ENCODE results near the gene ARMC12.
A peak's percentile ranks its signal among the peaks of the same experiment; 100 is the strongest.

Gene ARMC12

GRCh38 chr6:35736253-35736894 is 458 bp upstream of the ARMC12 start:
- DNase-seq, result peak; percentile 42

- peak; percentile 65 for DNase-seq
These were observed 780 bp downstream of the ARMC12 start for GRCh38 chr6:35737413-35738211.

- no peak for DNase-seq
These were observed 3.1 kb downstream of the ARMC12 start for GRCh38 chr6:35739645-35740524.

- no peak for DNase-seq
These were observed 6.0 kb downstream of the ARMC12 start for GRCh38 chr6:35742842-35743241.

- no peak for DNase-seq
These were observed 8.7 kb downstream of the ARMC12 start for GRCh38 chr6:35745509-35745908.

- DNase-seq, result no peak
These were observed 9.7 kb downstream of the ARMC12 start for GRCh38 chr6:35746516-35746915.

- DNase-seq, result no peak
These were observed 11.0 kb downstream of the ARMC12 start for GRCh38 chr6:35747877-35748276.

- no peak for DNase-seq
These were observed 13.7 kb downstream of the ARMC12 start for GRCh38 chr6:35750557-35750956.

GRCh38 chr6:35751594-35751993 is 14.8 kb downstream of the ARMC12 start:
- DNase-seq, result no peak

- DNase-seq, result no peak
These were observed 15.5 kb downstream of the ARMC12 start for GRCh38 chr6:35752330-35752729.

GRCh38 chr6:35754452-35755277 is 17.8 kb downstream of the ARMC12 start:
- DNase-seq, result peak; percentile 93

GRCh38 chr6:35755278-35755924 is 18.6 kb downstream of the ARMC12 start:
- no peak for DNase-seq

GRCh38 chr6:35757456-35758123 is 20.8 kb downstream of the ARMC12 start:
- no peak for DNase-seq

GRCh38 chr6:35759426-35759825 is 22.6 kb downstream of the ARMC12 start:
- no peak for DNase-seq

GRCh38 chr6:35765739-35766138 is 28.9 kb downstream of the ARMC12 start:
- no peak for DNase-seq

GRCh38 chr6:35769211-35769610 is 32.4 kb downstream of the ARMC12 start:
- no peak for DNase-seq

- DNase-seq, result no peak
These were observed 34.5 kb downstream of the ARMC12 start for GRCh38 chr6:35771343-35771627.

GRCh38 chr6:35774116-35774794 is 37.4 kb downstream of the ARMC12 start:
- DNase-seq, result no peak

GRCh38 chr6:35775031-35775430 is 38.2 kb downstream of the ARMC12 start:
- no peak for DNase-seq

GRCh38 chr6:35776364-35777215 is 39.8 kb downstream of the ARMC12 start, which contains the start of gene CLPSL2:
CLPSL2 (plus strand) TSS chr6:35776598; CDS start chr6:35776619, 21 bp downstream.
- DNase-seq, result no peak
